PFSK-1 (cell line): ENCODE data around the gene PLEKHG4.

Experiments used
- FOXP2 ChIP-seq: optimal IDR thresholded peaks from 2 replicates; pipeline ENCODE3; 2011; ENCODE audit warnings: borderline replicate concordance, control low read depth, inconsistent platforms; ENCODE audit not compliant: insufficient read depth; ENCODE audit errors: extremely low read length, extremely low read depth
- POLR2AphosphoS5 ChIP-seq: IDR thresholded peaks from 2 replicates; pipeline ENCODE4 v1.6.1; 2012; ENCODE audit warnings: low read depth, mild to moderate bottlenecking, control low read depth, low read length, moderate library complexity
- SIN3A ChIP-seq: IDR thresholded peaks from 2 replicates; pipeline ENCODE4 v1.6.1; 2012; ENCODE audit warnings: mild to moderate bottlenecking, low read length, moderate library complexity, borderline replicate concordance; ENCODE audit not compliant: insufficient read depth
- TAF1 ChIP-seq: IDR thresholded peaks from 2 replicates; pipeline ENCODE4 v1.6.1; 2012; ENCODE audit warnings: low read length, control low read depth, borderline replicate concordance; ENCODE audit not compliant: insufficient read depth
- TF ChIP-seq, protein P1 (sequence below), 2 experiments: IDR thresholded peaks; 2 replicates each; pipeline versions ENCODE4 v1.6.1 to v1.8.0; 2011 to 2012; ENCODE audit warnings: low read depth in 2 of 2, low read length in 2 of 2, control low read depth in 1 of 2, inconsistent platforms in 1 of 2, mild to moderate bottlenecking in 1 of 2, moderate library complexity in 1 of 2; ENCODE audit not compliant: insufficient read depth in 1 of 2

The PLEKHG4 gene

DNA sequence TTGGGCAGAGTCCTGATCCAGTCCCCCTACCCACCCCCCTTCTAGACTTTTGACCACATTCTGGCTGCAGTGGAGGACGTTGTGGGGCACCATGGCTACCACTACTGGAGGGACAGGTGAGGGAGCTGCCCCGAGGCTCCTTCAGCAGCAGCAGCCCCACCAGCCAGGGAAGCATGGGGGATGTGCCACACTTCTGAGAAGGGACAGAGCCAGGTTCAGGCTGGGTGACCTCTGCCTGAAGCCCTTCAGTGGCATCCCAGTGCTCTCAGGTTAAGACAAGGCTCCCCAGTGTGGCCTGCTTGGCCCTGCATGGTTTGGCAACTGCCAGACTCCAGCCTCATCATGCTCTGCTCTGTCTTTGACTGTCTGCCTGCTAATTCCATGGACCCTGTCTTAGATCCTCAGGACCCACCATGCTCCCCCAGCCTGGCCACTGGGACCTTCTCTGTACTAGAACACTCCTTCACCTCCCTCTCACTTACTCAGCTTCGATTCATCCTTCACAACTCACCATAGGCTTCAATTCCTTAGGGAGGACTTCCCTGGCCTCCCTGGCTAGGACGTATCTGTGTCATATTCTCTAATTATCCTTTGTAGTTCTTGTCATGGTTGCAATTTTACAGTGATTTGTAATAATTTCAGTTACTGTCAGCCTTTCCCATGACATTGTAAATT is 21.7 kb upstream of the PLEKHG4 start:
- TF ChIP-seq FOXP2 (no peak), TAF1 (no peak), POLR2AphosphoS5 (no peak), SIN3A (no peak)
- TF ChIP-seq, protein P1, sequence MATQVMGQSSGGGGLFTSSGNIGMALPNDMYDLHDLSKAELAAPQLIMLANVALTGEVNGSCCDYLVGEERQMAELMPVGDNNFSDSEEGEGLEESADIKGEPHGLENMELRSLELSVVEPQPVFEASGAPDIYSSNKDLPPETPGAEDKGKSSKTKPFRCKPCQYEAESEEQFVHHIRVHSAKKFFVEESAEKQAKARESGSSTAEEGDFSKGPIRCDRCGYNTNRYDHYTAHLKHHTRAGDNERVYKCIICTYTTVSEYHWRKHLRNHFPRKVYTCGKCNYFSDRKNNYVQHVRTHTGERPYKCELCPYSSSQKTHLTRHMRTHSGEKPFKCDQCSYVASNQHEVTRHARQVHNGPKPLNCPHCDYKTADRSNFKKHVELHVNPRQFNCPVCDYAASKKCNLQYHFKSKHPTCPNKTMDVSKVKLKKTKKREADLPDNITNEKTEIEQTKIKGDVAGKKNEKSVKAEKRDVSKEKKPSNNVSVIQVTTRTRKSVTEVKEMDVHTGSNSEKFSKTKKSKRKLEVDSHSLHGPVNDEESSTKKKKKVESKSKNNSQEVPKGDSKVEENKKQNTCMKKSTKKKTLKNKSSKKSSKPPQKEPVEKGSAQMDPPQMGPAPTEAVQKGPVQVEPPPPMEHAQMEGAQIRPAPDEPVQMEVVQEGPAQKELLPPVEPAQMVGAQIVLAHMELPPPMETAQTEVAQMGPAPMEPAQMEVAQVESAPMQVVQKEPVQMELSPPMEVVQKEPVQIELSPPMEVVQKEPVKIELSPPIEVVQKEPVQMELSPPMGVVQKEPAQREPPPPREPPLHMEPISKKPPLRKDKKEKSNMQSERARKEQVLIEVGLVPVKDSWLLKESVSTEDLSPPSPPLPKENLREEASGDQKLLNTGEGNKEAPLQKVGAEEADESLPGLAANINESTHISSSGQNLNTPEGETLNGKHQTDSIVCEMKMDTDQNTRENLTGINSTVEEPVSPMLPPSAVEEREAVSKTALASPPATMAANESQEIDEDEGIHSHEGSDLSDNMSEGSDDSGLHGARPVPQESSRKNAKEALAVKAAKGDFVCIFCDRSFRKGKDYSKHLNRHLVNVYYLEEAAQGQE (IDR thresholded peaks at IDR 0.05; ENCODE audit: insufficient read depth in 1 of 2, low read depth in 2 of 2, low read length in 2 of 2): no peak

DNA sequence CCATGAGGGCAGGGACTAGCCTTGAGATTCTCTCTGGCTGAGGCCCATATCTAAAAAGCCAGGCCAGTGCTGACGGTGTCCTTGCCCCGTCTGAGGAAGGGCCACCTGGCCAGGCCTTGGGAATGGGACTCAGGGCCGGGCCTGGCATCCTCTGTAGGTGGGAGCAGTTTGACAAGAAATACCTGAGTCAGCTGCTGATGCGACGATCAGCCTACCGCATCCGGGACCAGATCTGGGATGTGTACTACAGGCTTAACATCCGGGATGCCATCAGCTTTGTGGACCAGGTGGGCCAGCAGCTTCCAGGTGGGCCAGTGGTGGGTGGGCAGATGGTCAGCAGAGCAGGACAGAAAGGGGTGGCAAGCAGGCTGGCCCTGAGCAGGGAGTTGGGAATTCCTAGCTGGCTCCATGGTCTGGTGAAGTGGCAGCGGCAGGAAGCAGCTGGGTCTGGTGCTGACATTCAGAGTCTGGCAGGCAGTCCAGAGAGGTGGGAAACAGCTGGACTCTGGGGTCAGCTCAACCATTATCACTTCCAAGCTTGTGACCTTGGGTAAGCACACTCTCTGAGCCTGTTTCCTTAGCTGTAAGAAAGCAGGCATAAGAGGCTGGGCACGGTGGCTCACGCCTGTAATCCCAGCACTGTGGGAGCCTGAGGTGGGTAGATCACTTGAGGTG is 21.0 kb upstream of the PLEKHG4 start:
- TF ChIP-seq POLR2AphosphoS5: no peak
- TF ChIP-seq SIN3A: no peak
- TF ChIP-seq TAF1: no peak
- no peak for TF ChIP-seq FOXP2
- TF ChIP-seq, protein P1 (IDR thresholded peaks at IDR 0.05; ENCODE audit: insufficient read depth in 1 of 2, low read depth in 2 of 2, low read length in 2 of 2): no peak

DNA sequence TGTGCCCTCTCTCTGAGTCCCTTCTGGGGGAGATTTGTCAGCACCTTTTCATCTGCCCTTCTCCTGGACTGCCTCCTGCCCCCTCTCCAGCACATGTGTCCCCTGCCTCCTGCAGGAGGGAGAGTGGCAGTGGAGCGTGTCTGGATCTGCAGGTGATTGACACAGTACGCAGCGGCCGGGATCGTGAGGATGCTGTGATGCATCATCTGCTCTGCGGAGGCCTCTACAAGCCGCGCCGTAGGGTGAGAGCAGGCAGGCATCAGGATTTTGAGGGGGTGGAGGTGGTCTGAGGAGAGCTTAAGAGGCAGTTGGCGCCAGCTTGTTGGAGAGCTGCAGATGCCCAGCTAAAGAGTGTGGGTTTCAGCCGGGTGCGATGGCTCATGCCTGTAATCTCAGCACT is 19.6 kb upstream of the PLEKHG4 start:
- TF ChIP-seq SIN3A: no peak
- TF ChIP-seq, protein P1 (IDR thresholded peaks at IDR 0.05; ENCODE audit: insufficient read depth in 1 of 2, low read depth in 2 of 2, low read length in 2 of 2): no peak
- TF ChIP-seq FOXP2: no peak
- no peak for TF ChIP-seq POLR2AphosphoS5
- no peak for TF ChIP-seq TAF1

DNA sequence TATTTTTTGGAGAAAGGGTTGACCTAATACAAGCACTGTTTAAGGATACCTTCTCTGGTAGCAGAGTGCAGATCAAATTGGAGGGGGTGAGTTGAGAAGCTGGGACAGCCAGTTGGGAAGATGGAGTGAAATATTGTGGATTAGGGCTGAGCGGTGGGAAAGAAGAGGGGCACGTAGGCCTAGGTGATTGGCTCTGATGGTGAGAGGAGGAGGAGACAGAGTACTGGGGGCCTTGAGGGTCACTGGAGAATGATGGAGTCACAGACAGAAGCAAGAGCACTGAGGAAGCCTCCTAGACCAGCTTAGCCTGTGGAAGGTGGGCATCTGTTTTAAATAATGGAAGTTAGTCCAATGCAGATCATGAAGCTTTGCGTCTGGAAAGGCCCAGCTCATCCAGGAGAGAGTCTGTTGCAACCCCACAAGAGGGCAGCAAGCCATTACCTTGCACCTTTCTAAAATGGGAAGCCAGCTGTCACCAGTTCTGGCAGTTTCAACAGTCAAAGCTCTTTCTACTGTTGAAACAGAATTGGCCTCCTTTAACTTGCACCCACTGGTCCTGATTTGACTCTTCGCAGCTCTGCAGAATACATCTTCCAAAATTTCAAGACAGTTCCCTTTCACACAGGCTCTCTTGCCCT is 18.8 kb upstream of the PLEKHG4 start:
- no peak for TF ChIP-seq POLR2AphosphoS5
- no peak for TF ChIP-seq SIN3A
- TF ChIP-seq, protein P1 (IDR thresholded peaks at IDR 0.05; ENCODE audit: insufficient read depth in 1 of 2, low read depth in 2 of 2, low read length in 2 of 2): no peak
- TF ChIP-seq TAF1: no peak
